ENCODE results near the gene CNTNAP2. TPM values are rescaled to one million over a fixed set of nuclear protein-coding genes. Genes with fewer than 3 reads are reported as not detected.

CNTNAP2 gene
- total RNA-seq, 1 experiment from 2014 or later = 64.5 TPM

GRCh38 chr7:148434181-148434757, 2317.7 kb downstream of the CNTNAP2 start:
- no peaks in the 10 kb centered on the region for H3K79me2 ChIP-seq (ENCODE audit: insufficient read depth, low read length)
- no peak overlapping the region for H3K9ac ChIP-seq (ENCODE audit: extremely low read depth, insufficient read length, low read length)
- H3K9me3 Mint-ChIP-seq = peaks cover 4 to 8% of the 10 kb centered on the region in 2 experiments; a peak in 3 of 5 replicates
- H3K36me3 Mint-ChIP-seq (ENCODE audit: insufficient read depth in 1 of 3, low read depth in 3 of 3) = no peaks in the 10 kb centered on the region; a peak in 1 of 7 replicates
- H3K56ac ChIP-seq (ENCODE audit: insufficient read length, low read depth, low read length) = no peak overlapping the region
- no peak overlapping the region for H3K4ac ChIP-seq (ENCODE audit: low read depth, low read length)
- H3K18ac ChIP-seq (ENCODE audit: insufficient read length, low read depth, low read length) = no peak overlapping the region
- H3K27me3 ChIP-seq (ENCODE audit: insufficient read depth, low read length) = no peaks in the 10 kb centered on the region
- H3K4me2 ChIP-seq (ENCODE audit: insufficient read depth, insufficient read length, low read length) = no peak overlapping the region
- H3K23me2 ChIP-seq (ENCODE audit: insufficient read length, low read depth, low read length, poor library complexity, severe bottlenecking) = no peaks in the 10 kb centered on the region
- no peaks in the 10 kb centered on the region for H3K9me3 ChIP-seq (ENCODE audit: control insufficient read depth, low read depth, low read length)
- no CpG with 5 or more reads among the region's 13 CpGs for WGBS (ENCODE audit: extremely low coverage, insufficient read length, low lambda C conversion rate)
- no peaks in the 10 kb centered on the region for H3K79me1 ChIP-seq (ENCODE audit: insufficient read depth, low read depth, low read length, poor library complexity, severe bottlenecking)
- no peak overlapping the region for H2BK5ac ChIP-seq (ENCODE audit: insufficient read length, low read length)
- H3K14ac ChIP-seq (ENCODE audit: insufficient read depth, low read length) = no peak overlapping the region
- no peak overlapping the region for H4K8ac ChIP-seq (replicated peaks; ENCODE audit: insufficient read length, low read depth, low read length)
- no peak overlapping the region for H3K27ac Mint-ChIP-seq
- H2BK15ac ChIP-seq (ENCODE audit: low read depth, low read length) = no peak overlapping the region
- H2BK120ac ChIP-seq (ENCODE audit: low read depth, low read length, poor library complexity, severe bottlenecking) = no peak overlapping the region
- no peak for TF ChIP-seq CTCF (conservative IDR thresholded peaks at IDR 0.05)
- no peak overlapping the region for H2BK20ac ChIP-seq (ENCODE audit: low read depth, low read length, poor library complexity, severe bottlenecking)
- no peak overlapping the region for H2AFZ ChIP-seq (ENCODE audit: low read length)
- no peaks in the 10 kb centered on the region for H4K20me1 ChIP-seq (ENCODE audit: control insufficient read depth, insufficient read depth, insufficient read length)
- H3K4me1 Mint-ChIP-seq = peaks cover 5% of the 10 kb centered on the region in 2 experiments; a peak in 3 of 4 replicates
- no peak overlapping the region for H3K27ac ChIP-seq (ENCODE audit: insufficient read length, low read depth, low read length)
- no peak overlapping the region for H4K91ac ChIP-seq (ENCODE audit: insufficient read length, low read depth, low read length)
- no peak overlapping the region for H2BK12ac ChIP-seq (ENCODE audit: insufficient read length, low read depth, low read length)
- no peak overlapping the region for H4K5ac ChIP-seq (ENCODE audit: insufficient read length, low read depth, low read length)
- no peak overlapping the region for H3T11ph ChIP-seq (ENCODE audit: low read length)
- DNase-seq = no peak
- H3K4me1 ChIP-seq (ENCODE audit: insufficient read depth, low read length) = no peaks in the 10 kb centered on the region
- no peak overlapping the region for H3K23ac ChIP-seq (ENCODE audit: insufficient read length, low read depth, low read length)
- no peak overlapping the region for H3K4me3 Mint-ChIP-seq
- no peak overlapping the region for H2AK5ac ChIP-seq (ENCODE audit: insufficient read length, low read length)
- peaks cover 10% of the 10 kb centered on the region for H3K27me3 Mint-ChIP-seq (ENCODE audit: low read depth)
